Hepatocyte (in vitro differentiated cells): ENCODE results near the gene OLFM3. TPM values are rescaled to one million over a fixed set of nuclear protein-coding genes. Genes with fewer than 3 reads are reported as not detected.

Source experiments
- DNase-seq: peaks from one replicate; pipeline ENCODE4 v3.0.0-alpha.2; 2016; ENCODE audit warnings: low spot score
- H2AFZ ChIP-seq: fragments of 200-600 bp; sonication (generic); 2 replicates; pipeline ENCODE4 v1.6.0; 2016; ENCODE audit warnings: antibody characterized with exemption, mild to moderate bottlenecking
- H3K27ac ChIP-seq: fragments of 200-600 bp; sonication (generic); 2 replicates; pipeline ENCODE4 v1.5.1; 2016; ENCODE audit warnings: mild to moderate bottlenecking
- H3K27me3 ChIP-seq: fragments of 200-600 bp; sonication (generic); 2 replicates; pipeline ENCODE4 v1.6.1; 2016
- H3K36me3 ChIP-seq: fragments of 200-600 bp; sonication (generic); replicated peaks from 2 replicates; pipeline ENCODE4 v1.5.1; 2016; ENCODE audit warnings: low read depth; ENCODE audit not compliant: insufficient read depth
- H3K4me1 ChIP-seq: fragments of 200-600 bp; sonication (generic); 2 replicates; pipeline ENCODE4 v1.5.1; 2016; ENCODE audit warnings: mild to moderate bottlenecking, moderate library complexity; ENCODE audit not compliant: insufficient read depth
- H3K4me2 ChIP-seq: fragments of 200-600 bp; sonication (generic); 2 replicates; pipeline ENCODE4 v1.6.0; 2016
- H3K4me3 ChIP-seq: fragments of 200-600 bp; sonication (generic); 2 replicates; pipeline ENCODE4 v1.5.1; 2016; ENCODE audit warnings: mild to moderate bottlenecking
- H3K79me2 ChIP-seq: fragments of 200-600 bp; sonication (generic); 2 replicates; pipeline ENCODE4 v1.6.0; 2017; ENCODE audit warnings: mild to moderate bottlenecking
- H3K9me2 ChIP-seq: fragments of 200-600 bp; sonication (generic); replicated peaks from 2 replicates; pipeline ENCODE4 v1.6.0; 2017; ENCODE audit warnings: mild to moderate bottlenecking; ENCODE audit not compliant: insufficient read depth
- H3K9me3 ChIP-seq: fragments of 200-600 bp; sonication (generic); 2 replicates; pipeline ENCODE4 v1.5.1; 2016; ENCODE audit warnings: low read depth, mild to moderate bottlenecking
- H4K20me1 ChIP-seq: fragments of 200-600 bp; sonication (generic); 2 replicates; pipeline ENCODE4 v1.6.0; 2016; ENCODE audit warnings: mild to moderate bottlenecking; ENCODE audit not compliant: insufficient read depth, poor library complexity, severe bottlenecking
- EZH2 ChIP-seq: fragments of 200-600 bp; sonication (generic); IDR thresholded peaks from 2 replicates; pipeline ENCODE4 v1.6.1; 2016; ENCODE audit warnings: antibody characterized with exemption, mild to moderate bottlenecking, borderline replicate concordance
- EZH2phosphoT487 ChIP-seq: fragments of 200-600 bp; sonication (generic); IDR thresholded peaks from one replicate; pipeline ENCODE4 v1.6.1; 2018; ENCODE audit warnings: antibody characterized with exemption, mild to moderate bottlenecking, low read depth, moderate library complexity; ENCODE audit not compliant: unreplicated experiment, severe bottlenecking
- WGBS: methylation state at CpG from one replicate; pipeline ENCODE4 v1.1.6; 2016; ENCODE audit warnings: low lambda C conversion rate; ENCODE audit errors: missing lambda C conversion rate; 5-methylcytosine and 5-hydroxymethylcytosine counted together
- polyA plus RNA-seq: library from polyadenylated mRNA; unstranded; fragments of >200 nt; fragmentation: Nextera tagmentation; extraction: Ambion mirVana; gene quantifications from 2 replicates; pipeline ENCODE4 v1.2.1, GENCODE V29; 2016
- total RNA-seq: library from RNA; depleted of rRNA; stranded (reverse); fragments of >200 nt; gene quantifications from 2 replicates; pipeline ENCODE4 v1.2.3, GENCODE V29; 2014
- TF ChIP-seq, protein P1 (sequence below): fragments of 200-600 bp; sonication (generic); IDR thresholded peaks from 2 replicates; pipeline ENCODE4 v1.5.1; 2016; ENCODE audit warnings: antibody characterized with exemption, mild to moderate bottlenecking; ENCODE audit not compliant: poor library complexity

OLFM3 gene
- total and polyA plus RNA-seq, 2 experiments from 2014 or later, result 2.7 to 6.2 TPM

DNA sequence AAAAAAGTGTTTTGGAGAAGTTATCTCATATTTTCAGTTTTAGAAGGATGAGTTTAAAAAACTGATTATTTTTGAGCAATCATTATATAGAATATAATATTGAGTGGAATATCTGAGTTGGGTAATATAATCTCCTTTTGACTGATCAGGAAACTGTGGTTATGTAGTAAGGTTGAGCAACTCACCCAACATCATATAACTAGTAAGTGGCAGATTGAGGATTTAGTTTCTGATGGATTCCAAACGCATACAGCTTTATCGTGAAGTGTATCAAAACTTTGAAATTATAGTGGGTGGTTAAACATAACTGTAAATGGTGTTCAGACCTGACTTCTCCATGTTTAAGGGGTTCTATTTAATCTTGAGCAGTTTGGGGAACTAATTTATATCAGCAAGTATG, 98.6 kb downstream of the OLFM3 start:
- H3K9me2 ChIP-seq, result no peaks in the 10 kb centered on the region
- H3K27me3 ChIP-seq, result no peaks in the 10 kb centered on the region
- H4K20me1 ChIP-seq, result no peaks in the 10 kb centered on the region
- no peak for TF ChIP-seq EZH2phosphoT487
- H3K79me2 ChIP-seq, result no peaks in the 10 kb centered on the region
- no peak overlapping the region for H3K27ac ChIP-seq
- H3K4me1 ChIP-seq, result no peaks in the 10 kb centered on the region
- H3K4me3 ChIP-seq, result no peak overlapping the region
- H2AFZ ChIP-seq, result no peak overlapping the region
- no peaks in the 10 kb centered on the region for H3K36me3 ChIP-seq
- no peak overlapping the region for H3K4me2 ChIP-seq
- H3K9me3 ChIP-seq, result no peaks in the 10 kb centered on the region
- no peak for DNase-seq
- whole genome bisulfite sequencing, result 94% methylated on average over 2 of the region's 2 CpGs

DNA sequence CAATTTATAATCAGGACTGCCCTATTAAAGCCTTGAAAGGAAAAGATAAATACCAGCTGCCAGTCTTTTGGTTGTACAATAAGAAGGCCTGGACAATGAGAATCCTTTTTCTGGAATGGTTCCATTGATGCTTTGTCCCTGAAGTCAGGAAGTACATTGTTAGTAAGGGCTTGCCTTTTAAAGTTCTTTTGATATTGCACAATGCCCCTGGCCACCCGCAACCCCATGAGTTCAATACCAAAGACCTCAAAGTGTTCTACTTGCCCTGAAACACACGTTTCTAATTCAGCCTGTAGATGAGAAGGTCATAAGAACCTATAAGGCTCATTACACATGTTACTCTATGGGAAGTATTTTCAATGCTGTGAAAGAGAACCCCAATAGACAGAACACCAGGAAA, 112.1 kb downstream of the OLFM3 start:
- H3K9me3 ChIP-seq, result no peaks in the 10 kb centered on the region
- no peak overlapping the region for H3K27ac ChIP-seq
- H3K27me3 ChIP-seq, result no peaks in the 10 kb centered on the region
- DNase-seq, result no peak
- H3K36me3 ChIP-seq, result no peaks in the 10 kb centered on the region
- no peaks in the 10 kb centered on the region for H3K79me2 ChIP-seq
- no peaks in the 10 kb centered on the region for H4K20me1 ChIP-seq
- TF ChIP-seq, protein P1, sequence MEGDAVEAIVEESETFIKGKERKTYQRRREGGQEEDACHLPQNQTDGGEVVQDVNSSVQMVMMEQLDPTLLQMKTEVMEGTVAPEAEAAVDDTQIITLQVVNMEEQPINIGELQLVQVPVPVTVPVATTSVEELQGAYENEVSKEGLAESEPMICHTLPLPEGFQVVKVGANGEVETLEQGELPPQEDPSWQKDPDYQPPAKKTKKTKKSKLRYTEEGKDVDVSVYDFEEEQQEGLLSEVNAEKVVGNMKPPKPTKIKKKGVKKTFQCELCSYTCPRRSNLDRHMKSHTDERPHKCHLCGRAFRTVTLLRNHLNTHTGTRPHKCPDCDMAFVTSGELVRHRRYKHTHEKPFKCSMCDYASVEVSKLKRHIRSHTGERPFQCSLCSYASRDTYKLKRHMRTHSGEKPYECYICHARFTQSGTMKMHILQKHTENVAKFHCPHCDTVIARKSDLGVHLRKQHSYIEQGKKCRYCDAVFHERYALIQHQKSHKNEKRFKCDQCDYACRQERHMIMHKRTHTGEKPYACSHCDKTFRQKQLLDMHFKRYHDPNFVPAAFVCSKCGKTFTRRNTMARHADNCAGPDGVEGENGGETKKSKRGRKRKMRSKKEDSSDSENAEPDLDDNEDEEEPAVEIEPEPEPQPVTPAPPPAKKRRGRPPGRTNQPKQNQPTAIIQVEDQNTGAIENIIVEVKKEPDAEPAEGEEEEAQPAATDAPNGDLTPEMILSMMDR, result no peak
- TF ChIP-seq EZH2, result no peak
- no peak for TF ChIP-seq EZH2phosphoT487
- no peak overlapping the region for H2AFZ ChIP-seq
- no peaks in the 10 kb centered on the region for H3K4me1 ChIP-seq
- H3K4me2 ChIP-seq, result no peak overlapping the region
- no peaks in the 10 kb centered on the region for H3K9me2 ChIP-seq
- H3K4me3 ChIP-seq, result no peak overlapping the region
- 86% methylated on average over 2 of the region's 2 CpGs for WGBS

DNA sequence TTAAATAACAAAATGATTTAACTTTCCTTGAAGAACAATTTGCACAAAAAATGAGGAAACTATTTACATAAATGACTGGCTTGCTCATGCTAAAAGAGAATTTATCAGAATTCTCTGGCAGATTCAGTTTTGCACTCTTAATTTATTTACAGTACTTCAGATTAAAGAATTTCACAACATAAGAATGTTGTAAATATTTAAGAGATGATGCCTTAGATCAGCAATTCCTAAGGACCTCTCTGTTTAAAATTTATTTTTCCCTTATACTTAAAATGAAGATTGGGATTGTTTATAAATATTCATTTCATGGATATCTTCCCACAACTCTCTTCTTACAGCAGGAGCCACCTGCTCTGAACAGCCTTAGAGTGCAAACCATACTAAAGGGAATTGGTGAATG, 120.8 kb downstream of the OLFM3 start:
- Histone ChIP-seq H3K27ac (no peak overlapping the region), H3K9me3 (no peaks in the 10 kb centered on the region), H3K9me2 (no peaks in the 10 kb centered on the region), H3K79me2 (no peaks in the 10 kb centered on the region), H4K20me1 (no peaks in the 10 kb centered on the region), H3K4me3 (no peak overlapping the region), H3K4me2 (no peak overlapping the region), H2AFZ (no peak overlapping the region), H3K27me3 (no peaks in the 10 kb centered on the region), H3K4me1 (no peaks in the 10 kb centered on the region), H3K36me3 (no peaks in the 10 kb centered on the region)
- DNase-seq, result no peak
- TF ChIP-seq, protein P1, result no peak
- TF ChIP-seq EZH2phosphoT487 (no peak), EZH2 (no peak)

DNA sequence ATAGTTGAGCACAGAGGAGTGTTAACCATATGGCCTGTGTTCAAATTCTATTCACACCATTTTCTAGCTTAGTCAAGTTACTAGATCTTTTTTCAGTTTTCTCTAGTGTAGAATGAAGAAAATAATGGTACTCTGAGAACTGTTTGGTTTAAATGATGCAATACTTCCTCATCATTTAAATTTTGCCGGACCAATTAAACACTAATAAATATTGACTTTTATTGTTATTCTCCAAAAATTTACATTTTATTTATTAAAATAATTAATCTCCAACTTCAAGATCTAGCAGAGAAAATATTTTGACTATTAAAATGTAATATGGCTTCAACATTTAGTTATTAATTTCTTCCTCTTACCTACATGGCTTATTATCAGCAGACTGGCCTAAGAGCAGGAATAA, 123.1 kb downstream of the OLFM3 start:
- H3K4me3 ChIP-seq, result no peak overlapping the region
- H3K27ac ChIP-seq, result no peak overlapping the region
- 100% methylated on average over 1 of the region's 1 CpG for WGBS
- no peak overlapping the region for H2AFZ ChIP-seq
- H3K4me1 ChIP-seq, result no peaks in the 10 kb centered on the region
- no peaks in the 10 kb centered on the region for H3K36me3 ChIP-seq
- H3K79me2 ChIP-seq, result no peaks in the 10 kb centered on the region
- TF ChIP-seq EZH2 (no peak), EZH2phosphoT487 (no peak)
- TF ChIP-seq, protein P1, result no peak
- no peaks in the 10 kb centered on the region for H3K9me3 ChIP-seq
- DNase-seq, result no peak
- no peak overlapping the region for H3K4me2 ChIP-seq
- no peaks in the 10 kb centered on the region for H3K27me3 ChIP-seq
- no peaks in the 10 kb centered on the region for H4K20me1 ChIP-seq
- H3K9me2 ChIP-seq, result no peaks in the 10 kb centered on the region
